HEK293 (cell line): ENCODE measurements around the gene AQP11.

Experiments
- MYNN ChIP-seq: fragments of 450-650 bp; formaldehyde crosslinking; IDR thresholded peaks from 2 replicates; pipeline ENCODE4 v1.5.1; 2016; ENCODE audit warnings: missing biosample characterization, missing genetic modification characterization, borderline replicate concordance
- ZNF146 ChIP-seq: fragments of 450-650 bp; formaldehyde crosslinking; IDR thresholded peaks from 2 replicates; pipeline ENCODE4 v1.5.1; 2016; ENCODE audit warnings: missing biosample characterization, missing genetic modification characterization
- ZNF560 ChIP-seq: fragments of 450-650 bp; formaldehyde crosslinking; IDR thresholded peaks from 2 replicates; pipeline ENCODE4 v1.5.1; 2017; ENCODE audit warnings: missing biosample characterization, missing genetic modification characterization, borderline replicate concordance
- ZNF658 ChIP-seq: fragments of 450-650 bp; formaldehyde crosslinking; IDR thresholded peaks from 2 replicates; pipeline ENCODE4; 2016; ENCODE audit warnings: missing biosample characterization, missing genetic modification characterization
- TF ChIP-seq, protein P1 (sequence below): fragments of 450-650 bp; formaldehyde crosslinking; IDR thresholded peaks from 2 replicates; pipeline ENCODE4 v1.5.1; 2016; ENCODE audit warnings: missing biosample characterization, missing genetic modification characterization
- TF ChIP-seq, protein P2 (sequence below): fragments of 450-650 bp; formaldehyde crosslinking; IDR thresholded peaks from 2 replicates; pipeline ENCODE4 v1.5.1; 2016; ENCODE audit warnings: missing biosample characterization, missing genetic modification characterization
- TF ChIP-seq, protein P3 (sequence below): fragments of 450-650 bp; formaldehyde crosslinking; IDR thresholded peaks from 2 replicates; pipeline ENCODE4 v1.5.1; 2016; ENCODE audit warnings: missing biosample characterization, missing genetic modification characterization, low read depth

DNA sequence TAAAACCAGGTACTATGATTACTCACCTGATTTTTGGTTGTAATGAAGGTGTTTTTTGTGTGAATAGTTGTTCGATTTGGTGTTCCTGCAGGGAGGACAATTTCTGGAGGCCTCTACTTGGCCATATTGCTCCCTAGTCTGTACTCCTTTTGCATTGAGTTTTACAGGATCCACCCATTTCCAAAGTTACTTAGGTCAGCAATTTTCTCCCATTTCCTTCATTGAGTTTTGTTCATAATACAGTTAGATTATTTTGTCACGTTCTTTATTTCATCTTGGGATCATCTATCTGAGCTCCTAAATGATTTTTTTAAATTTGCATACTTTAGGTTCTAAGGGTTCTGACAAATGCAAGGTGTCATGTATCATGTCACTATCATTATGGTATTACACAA, 20.1 kb upstream of the AQP11 start:
- TF ChIP-seq, protein P1, sequence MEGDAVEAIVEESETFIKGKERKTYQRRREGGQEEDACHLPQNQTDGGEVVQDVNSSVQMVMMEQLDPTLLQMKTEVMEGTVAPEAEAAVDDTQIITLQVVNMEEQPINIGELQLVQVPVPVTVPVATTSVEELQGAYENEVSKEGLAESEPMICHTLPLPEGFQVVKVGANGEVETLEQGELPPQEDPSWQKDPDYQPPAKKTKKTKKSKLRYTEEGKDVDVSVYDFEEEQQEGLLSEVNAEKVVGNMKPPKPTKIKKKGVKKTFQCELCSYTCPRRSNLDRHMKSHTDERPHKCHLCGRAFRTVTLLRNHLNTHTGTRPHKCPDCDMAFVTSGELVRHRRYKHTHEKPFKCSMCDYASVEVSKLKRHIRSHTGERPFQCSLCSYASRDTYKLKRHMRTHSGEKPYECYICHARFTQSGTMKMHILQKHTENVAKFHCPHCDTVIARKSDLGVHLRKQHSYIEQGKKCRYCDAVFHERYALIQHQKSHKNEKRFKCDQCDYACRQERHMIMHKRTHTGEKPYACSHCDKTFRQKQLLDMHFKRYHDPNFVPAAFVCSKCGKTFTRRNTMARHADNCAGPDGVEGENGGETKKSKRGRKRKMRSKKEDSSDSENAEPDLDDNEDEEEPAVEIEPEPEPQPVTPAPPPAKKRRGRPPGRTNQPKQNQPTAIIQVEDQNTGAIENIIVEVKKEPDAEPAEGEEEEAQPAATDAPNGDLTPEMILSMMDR (tag by site-specific recombination), result no peak
- TF ChIP-seq ZNF658 (tag by site-specific recombination), result no peak
- TF ChIP-seq ZNF146 (tag by site-specific recombination), result no peak
- TF ChIP-seq, protein P2, sequence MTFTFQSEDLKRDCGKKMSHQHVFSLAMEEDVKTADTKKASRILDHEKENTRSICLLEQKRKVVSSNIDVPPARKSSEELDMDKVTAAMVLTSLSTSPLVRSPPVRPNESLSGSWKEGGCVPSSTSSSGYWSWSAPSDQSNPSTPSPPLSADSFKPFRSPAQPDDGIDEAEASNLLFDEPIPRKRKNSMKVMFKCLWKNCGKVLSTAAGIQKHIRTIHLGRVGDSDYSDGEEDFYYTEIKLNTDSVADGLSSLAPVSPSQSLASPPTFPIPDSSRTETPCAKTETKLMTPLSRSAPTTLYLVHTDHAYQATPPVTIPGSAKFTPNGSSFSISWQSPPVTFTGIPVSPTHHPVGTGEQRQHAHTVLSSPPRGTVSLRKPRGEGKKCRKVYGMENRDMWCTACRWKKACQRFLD (tag by site-specific recombination), result no peak
- TF ChIP-seq, protein P3, sequence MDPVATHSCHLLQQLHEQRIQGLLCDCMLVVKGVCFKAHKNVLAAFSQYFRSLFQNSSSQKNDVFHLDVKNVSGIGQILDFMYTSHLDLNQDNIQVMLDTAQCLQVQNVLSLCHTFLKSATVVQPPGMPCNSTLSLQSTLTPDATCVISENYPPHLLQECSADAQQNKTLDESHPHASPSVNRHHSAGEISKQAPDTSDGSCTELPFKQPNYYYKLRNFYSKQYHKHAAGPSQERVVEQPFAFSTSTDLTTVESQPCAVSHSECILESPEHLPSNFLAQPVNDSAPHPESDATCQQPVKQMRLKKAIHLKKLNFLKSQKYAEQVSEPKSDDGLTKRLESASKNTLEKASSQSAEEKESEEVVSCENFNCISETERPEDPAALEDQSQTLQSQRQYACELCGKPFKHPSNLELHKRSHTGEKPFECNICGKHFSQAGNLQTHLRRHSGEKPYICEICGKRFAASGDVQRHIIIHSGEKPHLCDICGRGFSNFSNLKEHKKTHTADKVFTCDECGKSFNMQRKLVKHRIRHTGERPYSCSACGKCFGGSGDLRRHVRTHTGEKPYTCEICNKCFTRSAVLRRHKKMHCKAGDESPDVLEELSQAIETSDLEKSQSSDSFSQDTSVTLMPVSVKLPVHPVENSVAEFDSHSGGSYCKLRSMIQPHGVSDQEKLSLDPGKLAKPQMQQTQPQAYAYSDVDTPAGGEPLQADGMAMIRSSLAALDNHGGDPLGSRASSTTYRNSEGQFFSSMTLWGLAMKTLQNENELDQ (tag by site-specific recombination), result no peak
- no peak for TF ChIP-seq ZNF560 (tag by site-specific recombination)
- TF ChIP-seq MYNN (tag by site-specific recombination), result no peak
